Stimulated activated CD8-positive, alpha-beta memory T cell treated with anti-CD3 and anti-CD28 coated beads, Interleukin-2, amount 100 ng/mL, for 1 hour (primary cell): ENCODE results near the gene RSRC1.
"Not testable (repeated sequence)": the region's sequence is repeated elsewhere in the genome, so short reads cannot be mapped to it uniquely, and the experiment has no call there.

Experiments
- DNase-seq, 2 donors: peaks; one replicate each; pipeline ENCODE4 v3.0.0-alpha.2; 2020; ENCODE audit warnings: low read depth in 2 of 2

The RSRC1 gene

DNA sequence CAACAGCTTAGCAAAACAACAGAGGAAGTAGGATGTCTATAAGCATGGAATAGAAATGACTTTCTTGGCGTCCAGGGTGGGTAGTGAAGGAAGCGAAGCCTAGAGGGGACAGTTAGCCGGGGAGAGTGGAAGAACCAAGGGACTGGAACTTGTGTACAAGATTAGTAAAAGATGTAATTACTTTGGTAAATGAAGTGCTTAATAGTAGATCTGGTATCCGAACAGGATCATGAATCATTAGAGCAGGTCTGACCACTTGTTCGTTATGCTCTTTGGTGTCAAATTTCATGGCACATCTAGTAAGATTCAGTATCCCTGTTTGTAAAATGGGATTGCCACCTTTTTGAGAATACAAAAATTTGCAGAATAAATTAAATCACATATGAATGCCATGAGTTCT lies 348.6 kb downstream of the RSRC1 start:
- DNase-seq: no peak

DNA sequence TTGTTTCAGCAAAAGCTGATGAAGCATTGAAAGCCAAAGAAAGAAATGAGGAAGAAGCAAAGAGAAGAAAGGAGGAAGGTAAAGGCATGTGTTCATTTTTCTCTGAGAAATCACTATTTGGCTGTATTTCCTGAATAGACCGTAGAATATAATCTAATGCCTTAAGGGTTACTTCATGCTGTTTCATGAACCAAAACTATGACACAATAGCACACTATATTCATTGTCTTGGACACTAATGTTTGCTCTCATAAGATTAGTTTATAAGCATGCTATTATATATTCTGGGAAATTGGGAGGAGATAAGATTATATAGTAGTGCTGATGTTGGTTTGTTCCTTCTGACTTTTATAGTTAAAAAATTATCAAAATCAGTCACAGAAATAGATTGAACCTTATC lies 351.0 kb downstream of the RSRC1 start:
- no peak for DNase-seq

DNA sequence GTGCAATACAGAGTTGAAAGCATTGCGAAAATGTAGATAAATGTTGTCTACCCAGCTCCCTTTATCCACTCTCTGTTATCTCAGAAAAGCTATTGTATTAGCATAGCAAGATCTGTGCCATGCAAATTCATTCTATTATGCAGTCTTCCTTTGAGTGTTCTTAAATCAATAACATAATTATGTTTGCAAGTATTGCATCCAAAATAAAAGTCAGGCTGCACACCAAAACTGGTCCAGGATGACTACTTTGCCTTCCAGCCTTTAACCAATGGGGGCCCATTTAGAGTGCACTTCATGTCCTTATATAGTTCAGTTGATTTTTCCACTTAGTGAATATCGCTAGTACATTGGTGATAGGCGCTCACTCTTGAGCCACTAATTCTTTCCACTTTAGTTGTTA lies 353.7 kb downstream of the RSRC1 start:
- DNase-seq: no peak

DNA sequence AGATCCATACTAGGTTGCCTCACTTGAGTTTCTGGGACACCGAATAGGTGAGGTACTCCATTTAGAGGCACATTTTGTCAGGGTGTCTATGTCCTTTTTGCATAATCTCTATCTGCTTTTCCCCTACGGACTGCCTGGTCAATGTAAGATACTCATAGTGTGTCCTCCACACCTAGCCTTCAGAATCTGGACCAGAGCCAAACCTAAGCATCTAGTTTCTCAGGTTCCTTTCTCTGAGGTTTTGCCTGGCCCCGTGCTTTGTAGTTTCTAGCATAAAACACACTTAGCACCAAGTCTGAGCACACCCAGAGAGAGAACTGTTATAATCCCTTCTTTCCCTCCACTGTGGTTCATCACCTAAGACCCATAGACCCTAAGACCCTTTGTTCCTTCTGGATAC lies 355.2 kb downstream of the RSRC1 start:
- no peak for DNase-seq

DNA sequence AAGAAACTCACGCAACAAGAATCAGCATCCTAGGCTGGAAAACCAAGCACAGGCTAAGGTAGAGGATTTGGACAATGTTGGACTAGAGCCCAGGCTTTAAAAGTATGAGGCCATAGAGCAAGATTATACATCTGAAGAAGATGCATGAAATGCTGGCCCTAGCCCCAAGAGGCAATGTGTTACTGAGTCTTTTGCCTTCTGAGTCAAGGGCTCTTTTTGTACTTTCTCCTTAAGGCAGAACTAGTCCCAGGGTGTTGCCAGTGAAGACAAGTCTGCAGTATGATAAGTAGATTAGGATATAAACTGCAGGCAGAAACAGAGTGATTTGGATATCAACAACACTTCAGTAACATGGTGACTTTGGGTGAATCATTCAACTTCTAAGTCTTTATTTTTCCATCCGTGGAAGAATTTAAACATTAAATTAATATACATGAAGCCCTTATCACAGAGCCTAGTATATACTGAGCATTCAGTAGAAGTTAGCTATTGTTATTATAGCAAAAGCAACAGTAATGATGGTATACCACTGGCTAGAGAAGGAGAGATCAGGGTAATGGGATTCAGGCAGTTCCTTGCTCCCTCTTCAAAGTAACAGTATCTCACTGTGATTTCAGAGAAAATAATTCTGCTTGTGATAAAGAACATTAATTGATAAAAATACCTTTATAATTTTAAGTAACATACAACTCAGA lies 361.2 kb downstream of the RSRC1 start:
- DNase-seq: no peak

DNA sequence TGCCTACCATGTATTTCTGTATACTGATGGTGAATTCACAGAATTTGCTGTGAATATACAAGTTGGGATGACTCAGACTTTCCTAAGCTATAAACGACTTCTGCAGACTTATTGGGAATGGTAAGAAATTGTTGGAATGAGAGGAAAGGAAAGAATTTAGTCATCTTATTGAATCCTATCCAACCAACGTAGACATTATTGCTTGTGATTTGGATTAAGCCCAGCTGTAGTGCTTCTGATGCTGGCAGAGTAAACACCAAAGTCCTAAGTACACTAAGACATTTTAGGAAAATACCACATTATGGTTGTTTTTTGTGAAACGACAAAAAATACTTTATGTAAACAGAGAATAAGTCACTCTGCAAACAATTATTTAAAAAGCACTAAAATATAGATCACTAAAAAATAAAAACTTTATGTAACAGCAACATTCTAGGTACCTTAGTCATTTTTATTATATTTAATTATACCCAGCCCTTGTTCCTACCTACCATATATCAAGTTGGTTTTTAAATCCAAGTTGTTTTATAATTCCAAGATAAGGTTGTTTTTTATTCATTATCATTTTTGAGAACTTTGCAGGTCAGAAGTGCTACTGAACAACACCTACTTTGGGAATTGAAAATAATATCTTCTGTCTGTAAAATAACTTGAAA lies 361.9 kb downstream of the RSRC1 start:
- DNase-seq: no peak

DNA sequence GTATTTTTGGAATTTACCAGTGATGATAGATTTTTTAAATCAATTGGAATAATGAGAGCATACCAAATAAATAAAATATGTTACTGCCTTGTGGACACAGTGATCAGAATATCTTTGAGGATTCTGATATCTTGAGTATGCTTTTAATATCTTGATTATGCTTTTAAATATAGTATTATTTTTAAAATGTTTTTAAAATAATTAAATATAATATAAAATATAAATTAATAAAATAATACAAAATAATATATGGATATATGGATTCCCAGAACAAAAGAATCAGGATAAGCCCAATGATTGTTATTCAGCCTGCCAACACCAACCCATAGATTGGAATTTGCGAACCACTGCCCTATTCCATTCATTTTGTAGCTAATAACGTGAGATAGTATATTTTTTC lies 369.2 kb downstream of the RSRC1 start:
- no peak for DNase-seq

- no peak for DNase-seq
Measured at GRCh38 chr3:158483701-158484235, 373.9 kb downstream of the RSRC1 start.

DNA sequence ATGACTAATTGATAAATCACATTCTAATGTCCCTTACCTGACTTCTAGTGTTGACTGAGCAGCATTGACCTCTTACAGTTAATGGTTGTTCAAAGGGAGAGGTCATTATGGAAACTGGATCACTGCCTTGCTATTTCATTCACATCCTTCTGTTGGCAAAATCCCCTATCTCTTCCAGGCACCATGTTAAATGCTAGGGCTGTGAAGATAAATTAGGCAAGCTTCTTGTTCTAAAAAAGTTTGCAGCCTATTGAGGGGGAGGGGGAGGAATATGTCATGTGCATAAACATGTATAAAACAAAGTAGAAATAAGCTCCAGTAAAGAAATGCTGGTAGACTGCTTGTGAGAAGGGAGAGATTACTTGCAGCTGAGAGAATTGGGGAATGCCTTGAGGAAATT lies 376.3 kb downstream of the RSRC1 start:
- no peak for DNase-seq

GRCh38 chr3:158488670-158489069 lies 378.8 kb downstream of the RSRC1 start:
- no peak for DNase-seq

DNA sequence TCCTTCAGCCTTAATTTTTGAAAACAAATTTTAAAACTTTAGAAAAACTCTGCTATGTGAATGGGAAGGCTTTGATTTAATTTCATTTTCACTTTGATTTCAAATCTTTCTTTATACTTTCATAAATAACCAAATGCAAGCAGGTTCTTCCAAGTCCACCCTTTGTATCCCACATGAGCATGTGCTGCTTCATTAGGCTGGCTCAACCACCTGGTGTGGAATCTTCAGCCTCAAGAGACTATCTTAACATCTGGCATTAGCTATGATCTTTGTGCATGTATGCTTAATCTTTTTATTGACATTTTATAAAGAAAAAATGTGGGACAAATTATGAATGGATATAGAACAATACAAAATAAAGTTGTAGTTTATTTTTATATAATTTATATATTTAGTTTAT lies 379.3 kb downstream of the RSRC1 start:
- no peak for DNase-seq

DNA sequence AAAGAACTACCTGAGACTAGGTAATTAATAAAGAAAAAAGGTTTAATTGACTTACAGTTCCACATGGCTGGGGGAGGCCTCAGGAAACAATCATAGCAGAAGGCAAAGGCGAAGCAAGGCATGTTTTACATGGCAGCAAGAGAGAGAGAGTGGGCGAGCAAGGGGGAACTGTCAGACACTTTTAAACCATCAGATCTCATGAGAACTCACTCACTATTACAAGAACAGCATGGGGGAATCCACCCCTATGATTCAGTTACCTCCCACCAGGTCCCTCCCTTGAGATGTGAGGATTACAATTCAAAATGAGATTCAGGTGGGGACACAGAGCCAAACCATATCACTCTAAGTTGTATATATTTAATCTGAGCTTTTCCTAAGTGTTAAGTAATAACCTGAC lies 382.1 kb downstream of the RSRC1 start:
- no peak for DNase-seq

DNA sequence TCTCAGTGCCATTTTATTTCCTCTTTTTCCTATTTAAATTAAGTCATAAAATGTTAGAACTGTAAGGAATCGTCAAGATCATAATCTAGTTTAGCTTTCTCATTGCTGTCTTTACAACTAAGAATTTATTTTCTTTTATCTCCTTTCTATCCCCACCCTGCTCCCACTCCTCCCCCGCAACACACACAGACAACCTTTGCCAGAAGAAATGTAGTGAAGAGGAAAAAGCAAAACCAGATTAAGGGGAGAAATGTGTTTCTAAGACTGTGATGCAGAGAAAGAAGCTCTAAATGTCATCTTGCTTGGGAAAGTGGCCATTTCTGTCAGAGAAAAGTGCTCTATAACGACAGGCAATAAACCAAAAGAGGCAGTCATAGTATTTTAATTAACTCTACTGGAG lies 382.8 kb downstream of the RSRC1 start:
- DNase-seq: no peak

- DNase-seq: no peak
Measured at GRCh38 chr3:158493931-158494330, 384.0 kb downstream of the RSRC1 start.

DNA sequence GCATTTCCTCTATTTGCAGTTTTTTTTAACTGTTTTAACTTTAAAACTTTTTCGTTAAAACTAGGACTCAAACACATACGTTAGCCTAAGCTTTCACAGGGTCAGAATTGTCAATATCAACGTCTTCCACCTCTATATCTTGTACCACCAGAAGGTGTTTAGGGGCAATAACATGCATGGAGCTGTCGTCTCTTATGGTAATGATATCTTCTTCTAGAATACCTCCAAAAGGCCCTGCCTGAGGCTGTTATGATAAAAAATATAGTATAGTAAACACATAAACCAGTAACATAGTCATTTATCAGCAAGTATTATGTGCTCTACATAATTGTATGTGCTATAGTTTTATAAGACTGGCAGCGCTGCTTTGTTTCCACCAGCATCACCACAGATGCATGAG lies 384.8 kb downstream of the RSRC1 start:
- no peak for DNase-seq

- not testable (repeated sequence) for DNase-seq
Measured at GRCh38 chr3:158495398-158495902, 385.6 kb downstream of the RSRC1 start.

DNA sequence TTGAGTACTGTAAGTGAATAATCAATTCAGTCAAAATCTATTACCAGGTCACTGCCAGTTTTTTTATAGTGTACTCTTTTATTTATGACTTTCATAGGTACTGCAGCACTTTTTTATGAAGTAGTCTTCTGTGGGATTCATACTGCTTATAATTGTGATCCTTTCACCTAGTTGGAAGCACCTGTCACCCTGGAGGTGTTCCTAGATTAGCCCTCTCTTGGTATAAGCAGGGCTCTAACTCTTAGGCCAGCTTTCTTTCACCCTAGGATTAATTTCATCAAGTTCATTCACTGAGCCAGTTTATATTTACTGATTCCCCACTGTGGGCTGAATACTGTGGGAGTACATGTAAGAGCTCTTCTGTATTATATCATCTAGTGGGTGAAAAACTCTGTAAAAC lies 395.2 kb downstream of the RSRC1 start:
- no peak for DNase-seq

DNA sequence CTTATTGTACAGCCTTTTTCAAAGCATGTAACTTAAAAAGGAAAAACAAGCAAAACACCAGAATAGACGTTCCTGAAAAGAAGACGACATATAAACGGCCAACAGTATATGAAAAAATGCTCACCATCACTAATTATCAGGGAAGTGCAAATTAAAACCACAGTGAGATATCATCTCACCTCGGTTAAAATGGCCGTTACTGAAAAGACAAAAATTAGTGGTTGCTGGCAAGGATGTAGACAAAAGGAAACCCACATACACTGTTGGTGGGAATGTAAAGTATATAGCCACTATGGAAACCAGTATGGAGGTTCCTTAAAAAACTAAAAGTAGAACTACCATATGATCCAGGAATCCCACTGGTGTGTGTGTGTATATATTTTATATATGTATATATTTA lies 396.6 kb downstream of the RSRC1 start:
- DNase-seq: no peak

DNA sequence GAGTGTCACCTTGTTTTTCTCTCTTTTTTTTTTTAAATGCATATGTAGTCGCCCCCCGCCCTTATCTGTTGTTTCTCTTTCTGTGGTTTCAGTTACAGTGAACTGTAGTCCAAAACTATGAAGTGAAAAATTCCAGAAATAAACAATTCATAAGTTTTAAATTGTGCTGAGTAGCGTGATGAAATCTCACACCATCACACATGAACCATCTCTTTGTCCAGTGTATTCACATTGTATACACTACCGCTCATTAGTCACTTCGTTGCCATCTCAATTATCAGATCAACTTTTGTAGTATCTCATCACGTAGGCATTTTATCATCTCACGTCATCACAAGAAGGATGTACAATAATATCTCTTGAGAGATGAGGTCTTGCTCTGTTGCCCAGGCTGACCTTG lies 398.6 kb downstream of the RSRC1 start:
- no peak for DNase-seq

GRCh38 chr3:158509891-158510290 lies 400.0 kb downstream of the RSRC1 start:
- DNase-seq: no peak

GRCh38 chr3:158516729-158517128 lies 406.8 kb downstream of the RSRC1 start:
- DNase-seq: not testable (repeated sequence)

DNA sequence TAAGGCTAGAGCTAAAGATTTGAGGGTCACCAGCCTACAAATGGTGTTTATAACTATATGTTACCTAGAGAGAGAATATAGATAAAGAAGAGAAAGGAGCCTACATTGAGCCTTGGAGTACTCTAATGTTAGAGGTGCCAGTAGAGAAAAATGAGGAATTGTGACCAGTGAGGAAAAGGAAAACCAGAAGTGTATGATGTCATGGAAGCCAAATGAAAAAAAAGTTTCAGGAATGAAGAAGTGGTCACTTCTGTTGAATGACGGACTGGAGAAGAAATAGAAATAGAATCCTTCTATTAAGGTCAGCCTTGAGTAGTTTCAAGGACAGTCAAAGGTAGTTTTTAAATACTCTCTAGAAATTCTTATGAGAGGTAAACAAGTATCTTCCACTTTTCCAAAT lies 409.9 kb downstream of the RSRC1 start:
- no peak for DNase-seq

- DNase-seq: no peak
Measured at GRCh38 chr3:158520433-158520832, 410.5 kb downstream of the RSRC1 start.
